ENCODE data around the gene CLPSL1. TPM values are rescaled to one million over a fixed set of nuclear protein-coding genes. Genes with fewer than 3 reads are reported as not detected.

The CLPSL1 gene
- total RNA-seq, 1 donor, result not detected

DNA sequence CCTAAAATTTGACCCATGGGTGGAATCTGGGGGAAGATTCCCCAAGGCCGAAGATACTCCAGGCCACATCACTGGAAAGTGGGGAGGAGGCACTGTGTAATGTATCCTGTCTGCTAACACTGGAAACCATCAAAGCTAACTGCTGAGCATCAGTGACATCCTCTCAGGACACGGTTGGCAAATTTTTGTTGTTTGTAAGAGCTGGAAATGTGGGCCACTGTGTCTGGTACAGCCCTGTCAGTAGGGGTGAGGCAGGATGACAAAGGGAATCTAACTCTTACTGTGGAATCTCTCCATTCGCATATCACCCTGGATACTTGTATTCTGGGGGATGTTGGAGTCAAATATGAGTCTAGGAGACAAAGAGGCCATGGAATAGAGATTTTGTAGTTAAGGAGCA lies 21.4 kb upstream of the CLPSL1 start:
- no peaks in the 10 kb centered on the region for H3K79me2 ChIP-seq (ENCODE audit: insufficient read depth, low read length)
- no peak for DNase-seq (ENCODE audit: insufficient read length, low spot score, missing footprints)
- H3K27me3 ChIP-seq (ENCODE audit: insufficient read depth, low read length), result peaks cover 27% of the 10 kb centered on the region
- no peaks in the 10 kb centered on the region for H3K9me3 ChIP-seq (ENCODE audit: low read depth, low read length)
- no peaks in the 10 kb centered on the region for H3K36me3 ChIP-seq (ENCODE audit: insufficient read depth, low read length)
- TF ChIP-seq, protein P1, sequence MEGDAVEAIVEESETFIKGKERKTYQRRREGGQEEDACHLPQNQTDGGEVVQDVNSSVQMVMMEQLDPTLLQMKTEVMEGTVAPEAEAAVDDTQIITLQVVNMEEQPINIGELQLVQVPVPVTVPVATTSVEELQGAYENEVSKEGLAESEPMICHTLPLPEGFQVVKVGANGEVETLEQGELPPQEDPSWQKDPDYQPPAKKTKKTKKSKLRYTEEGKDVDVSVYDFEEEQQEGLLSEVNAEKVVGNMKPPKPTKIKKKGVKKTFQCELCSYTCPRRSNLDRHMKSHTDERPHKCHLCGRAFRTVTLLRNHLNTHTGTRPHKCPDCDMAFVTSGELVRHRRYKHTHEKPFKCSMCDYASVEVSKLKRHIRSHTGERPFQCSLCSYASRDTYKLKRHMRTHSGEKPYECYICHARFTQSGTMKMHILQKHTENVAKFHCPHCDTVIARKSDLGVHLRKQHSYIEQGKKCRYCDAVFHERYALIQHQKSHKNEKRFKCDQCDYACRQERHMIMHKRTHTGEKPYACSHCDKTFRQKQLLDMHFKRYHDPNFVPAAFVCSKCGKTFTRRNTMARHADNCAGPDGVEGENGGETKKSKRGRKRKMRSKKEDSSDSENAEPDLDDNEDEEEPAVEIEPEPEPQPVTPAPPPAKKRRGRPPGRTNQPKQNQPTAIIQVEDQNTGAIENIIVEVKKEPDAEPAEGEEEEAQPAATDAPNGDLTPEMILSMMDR (IDR thresholded peaks at IDR 0.05; ENCODE audit: extremely low read depth, low read depth, low read length), result no peak
- H3K4me2 ChIP-seq (ENCODE audit: insufficient read depth, low read length), result no peak overlapping the region
- no peaks in the 10 kb centered on the region for H3K4me1 ChIP-seq (ENCODE audit: insufficient read depth, low read length)
- no peak overlapping the region for H3K4me3 ChIP-seq (ENCODE audit: insufficient read depth, low read length)
- H2AFZ ChIP-seq (ENCODE audit: low read length), result no peak overlapping the region
- no peaks in the 10 kb centered on the region for H4K20me1 ChIP-seq (ENCODE audit: insufficient read depth, low read length)
- H3K27ac ChIP-seq (ENCODE audit: low read depth, low read length), result no peak overlapping the region

DNA sequence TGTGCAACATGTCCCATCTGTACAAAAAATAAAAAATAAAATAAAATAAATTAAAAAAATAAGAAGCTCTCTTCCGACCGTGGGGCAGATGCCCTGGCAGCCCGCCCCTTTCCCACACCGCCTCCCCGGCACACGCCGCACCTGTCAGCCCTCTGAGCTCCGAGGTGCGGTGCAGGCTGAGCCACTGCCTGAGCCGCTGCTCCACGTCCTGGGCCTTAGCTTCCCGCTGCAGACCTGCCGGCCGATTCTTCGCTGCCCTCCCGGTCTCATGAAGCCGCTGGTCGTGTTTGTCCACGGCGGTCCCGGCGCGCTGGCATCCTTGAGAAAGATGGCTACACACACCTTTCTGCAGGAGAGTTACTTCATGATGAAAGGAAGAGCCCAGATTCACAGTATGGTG lies 15.1 kb upstream of the CLPSL1 start:
- no peak for DNase-seq (ENCODE audit: insufficient read length, low spot score, missing footprints)
- Histone ChIP-seq H3K36me3 (ENCODE audit: insufficient read depth, low read length) (no peaks in the 10 kb centered on the region), H3K4me1 (ENCODE audit: insufficient read depth, low read length) (no peaks in the 10 kb centered on the region), H2AFZ (ENCODE audit: low read length) (no peak overlapping the region), H3K27me3 (ENCODE audit: insufficient read depth, low read length) (peaks cover 35% of the 10 kb centered on the region), H3K27ac (ENCODE audit: low read depth, low read length) (no peak overlapping the region), H3K9me3 (ENCODE audit: low read depth, low read length) (no peaks in the 10 kb centered on the region), H3K4me3 (ENCODE audit: insufficient read depth, low read length) (no peak overlapping the region), H4K20me1 (ENCODE audit: insufficient read depth, low read length) (no peaks in the 10 kb centered on the region), H3K4me2 (ENCODE audit: insufficient read depth, low read length) (no peak overlapping the region), H3K79me2 (ENCODE audit: insufficient read depth, low read length) (no peaks in the 10 kb centered on the region)
- TF ChIP-seq, protein P1 (IDR thresholded peaks at IDR 0.05; ENCODE audit: extremely low read depth, low read depth, low read length), result no peak

DNA sequence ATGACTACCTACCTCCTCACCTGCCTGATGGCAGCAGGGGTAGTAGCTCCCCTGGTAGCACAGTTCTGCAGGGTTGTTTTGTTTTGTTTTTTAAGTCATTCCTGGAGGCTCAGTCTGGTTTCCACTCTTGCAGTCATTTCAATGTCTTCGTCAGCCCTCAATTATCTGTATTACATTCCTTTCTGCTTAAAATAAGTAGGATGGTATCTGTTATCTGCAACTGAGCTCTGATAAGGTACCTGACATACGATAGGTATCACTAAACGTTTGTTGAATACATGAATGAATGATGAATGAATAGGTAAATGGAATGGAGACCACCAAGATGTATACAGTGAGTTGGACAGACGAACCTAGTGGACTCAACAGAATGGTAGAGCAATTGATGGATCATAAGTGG lies 11.6 kb upstream of the CLPSL1 start:
- TF ChIP-seq, protein P1 (IDR thresholded peaks at IDR 0.05; ENCODE audit: extremely low read depth, low read depth, low read length), result no peak
- Histone ChIP-seq H3K9me3 (ENCODE audit: low read depth, low read length) (no peaks in the 10 kb centered on the region), H3K79me2 (ENCODE audit: insufficient read depth, low read length) (no peaks in the 10 kb centered on the region), H4K20me1 (ENCODE audit: insufficient read depth, low read length) (no peaks in the 10 kb centered on the region), H3K4me3 (ENCODE audit: insufficient read depth, low read length) (no peak overlapping the region), H3K4me2 (ENCODE audit: insufficient read depth, low read length) (no peak overlapping the region), H2AFZ (ENCODE audit: low read length) (no peak overlapping the region), H3K27ac (ENCODE audit: low read depth, low read length) (no peak overlapping the region), H3K36me3 (ENCODE audit: insufficient read depth, low read length) (no peaks in the 10 kb centered on the region), H3K27me3 (ENCODE audit: insufficient read depth, low read length) (peaks cover 13% of the 10 kb centered on the region), H3K4me1 (ENCODE audit: insufficient read depth, low read length) (no peaks in the 10 kb centered on the region)
- no peak for DNase-seq (ENCODE audit: insufficient read length, low spot score, missing footprints)

DNA sequence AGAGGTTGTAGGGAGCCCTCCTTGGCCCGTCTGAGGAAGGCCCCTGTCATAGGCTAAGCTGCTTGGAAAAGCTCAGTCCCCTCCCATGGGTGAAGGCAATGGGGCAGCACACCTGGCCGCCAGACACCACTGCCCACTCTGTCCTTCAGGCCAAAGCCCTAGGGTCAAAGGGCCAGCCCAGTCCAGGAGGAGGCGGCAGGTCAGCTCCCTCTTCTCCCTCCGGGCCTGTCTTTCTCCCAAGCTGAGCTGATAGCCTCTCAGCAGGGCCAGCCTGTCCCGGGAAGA lies 9.5 kb upstream of the CLPSL1 start:
- peaks cover 19% of the 10 kb centered on the region for H3K27me3 ChIP-seq (ENCODE audit: insufficient read depth, low read length)
- H3K9me3 ChIP-seq (ENCODE audit: low read depth, low read length), result no peaks in the 10 kb centered on the region
- no peaks in the 10 kb centered on the region for H3K36me3 ChIP-seq (ENCODE audit: insufficient read depth, low read length)
- H2AFZ ChIP-seq (ENCODE audit: low read length), result no peak overlapping the region
- H3K79me2 ChIP-seq (ENCODE audit: insufficient read depth, low read length), result no peaks in the 10 kb centered on the region
- TF ChIP-seq, protein P1 (IDR thresholded peaks at IDR 0.05; ENCODE audit: extremely low read depth, low read depth, low read length), result no peak
- H3K4me1 ChIP-seq (ENCODE audit: insufficient read depth, low read length), result no peaks in the 10 kb centered on the region
- DNase-seq (ENCODE audit: insufficient read length, low spot score, missing footprints), result no peak
- H3K4me2 ChIP-seq (ENCODE audit: insufficient read depth, low read length), result no peak overlapping the region
- H3K4me3 ChIP-seq (ENCODE audit: insufficient read depth, low read length), result no peak overlapping the region
- H3K27ac ChIP-seq (ENCODE audit: low read depth, low read length), result no peak overlapping the region
- no peaks in the 10 kb centered on the region for H4K20me1 ChIP-seq (ENCODE audit: insufficient read depth, low read length)
